Chondrocyte (in vitro differentiated cells): Measurements from ENCODE around the gene SCNN1A. TPM values are rescaled to one million over a fixed set of nuclear protein-coding genes. Genes with fewer than 3 reads are reported as not detected.
A peak's percentile ranks its signal among the peaks of the same experiment; 100 is the strongest.

Experiments used
- DNase-seq: peaks from one replicate; pipeline ENCODE4 v3.0.0; 2021; ENCODE audit warnings: mixed read lengths, low spot score
- H3K27ac Mint-ChIP-seq: one replicate; pipeline ENCODE4 v1.8.0; 2021; ENCODE audit warnings: mild to moderate bottlenecking, moderate library complexity, mixed read lengths; ENCODE audit not compliant: unreplicated experiment
- H3K27me3 Mint-ChIP-seq: 2 replicates; pipeline ENCODE4 v1.8.0; 2021; ENCODE audit warnings: low read depth, mixed read lengths
- H3K36me3 Mint-ChIP-seq: 2 replicates; pipeline ENCODE4 v1.8.0; 2021; ENCODE audit warnings: low read depth, mixed read lengths
- H3K4me1 Mint-ChIP-seq: 2 replicates; pipeline ENCODE4 v1.8.0; 2021; ENCODE audit warnings: low read depth, mild to moderate bottlenecking, mixed read lengths
- H3K4me3 Mint-ChIP-seq: one replicate; pipeline ENCODE4 v1.8.0; 2021; ENCODE audit warnings: mild to moderate bottlenecking, moderate library complexity, mixed read lengths; ENCODE audit not compliant: unreplicated experiment
- H3K9me3 Mint-ChIP-seq: 2 replicates; pipeline ENCODE4 v1.8.0; 2021; ENCODE audit warnings: low read depth, mixed read lengths
- CTCF ChIP-seq: fragments of 200-600 bp; sonication (generic); IDR thresholded peaks from 2 replicates; pipeline ENCODE4 v1.5.0; 2021; ENCODE audit warnings: antibody characterized with exemption, mild to moderate bottlenecking, moderate library complexity
- total RNA-seq: library from RNA; stranded (reverse); gene quantifications from 3 replicates; pipeline ENCODE4 v1.2.1, GENCODE V29; 2021

SCNN1A gene
- total RNA-seq, 1 donor from 2014 or later: 0.87 TPM

DNA sequence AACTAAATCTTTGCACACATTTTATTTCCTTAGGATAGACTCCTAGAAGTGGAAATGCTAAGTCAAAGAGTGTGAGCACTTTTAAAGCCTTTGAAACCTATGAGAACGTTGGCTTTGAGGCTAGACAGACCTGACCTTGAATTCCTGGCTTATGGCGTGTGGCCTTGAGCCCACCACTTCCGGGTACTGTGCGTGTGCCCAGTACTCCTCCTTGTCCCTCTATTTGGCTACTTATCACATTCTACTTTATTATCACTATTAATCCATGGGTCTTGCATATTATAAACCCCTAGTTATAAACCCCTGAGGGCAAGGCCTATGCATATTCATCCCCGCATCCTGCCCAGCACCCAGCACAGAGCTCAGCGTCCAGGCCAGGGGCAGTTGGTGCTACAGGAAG is 43.4 kb upstream of the SCNN1A start:
- Mint-ChIP-seq H3K27me3 (no peaks in the 10 kb centered on the region), H3K9me3 (peaks cover 6% of the 10 kb centered on the region), H3K36me3 (peaks cover 6% of the 10 kb centered on the region), H3K27ac (no peak overlapping the region), H3K4me3 (no peak overlapping the region), H3K4me1 (peaks cover 11% of the 10 kb centered on the region)
- DNase-seq: no peak
- TF ChIP-seq CTCF: no peak

- Mint-ChIP-seq H3K27ac (no peak overlapping the region), H3K4me3 (no peak overlapping the region)
- no peak for TF ChIP-seq CTCF
These were observed 41.2 kb upstream of the SCNN1A start for GRCh38 chr12:6416596-6416995.

DNA sequence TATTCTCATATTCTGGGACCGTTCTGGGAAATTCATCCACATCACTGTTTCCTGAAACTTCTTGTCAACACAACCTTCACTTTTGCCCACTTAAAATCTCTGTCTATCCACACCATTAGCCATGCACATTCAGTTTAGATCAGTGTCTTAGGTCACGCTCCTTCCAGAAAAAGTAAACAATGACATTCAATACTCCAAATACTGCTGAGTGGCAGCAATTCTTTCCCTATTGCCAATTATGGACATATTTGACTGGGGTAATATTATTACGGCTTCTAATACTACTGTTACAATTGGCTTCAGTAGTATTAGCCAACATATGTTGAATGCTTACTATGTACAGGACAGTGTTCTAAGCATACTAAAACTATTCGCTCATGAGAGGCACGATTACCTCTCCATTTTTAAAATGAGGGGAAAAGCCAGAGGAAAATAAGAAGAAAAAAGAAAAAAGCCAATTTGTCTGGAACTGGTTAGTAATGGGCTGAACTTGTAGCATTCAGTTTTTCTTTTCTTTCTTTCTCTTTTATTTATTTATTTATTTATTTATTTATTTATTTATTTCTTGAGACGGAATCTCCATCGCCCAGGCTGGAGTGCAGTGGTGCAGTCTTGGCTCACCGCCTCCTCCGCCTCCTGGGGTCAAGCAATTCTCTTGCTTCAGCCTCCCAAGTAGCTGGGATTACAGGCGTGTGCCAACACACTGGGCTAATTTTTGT is 32.0 kb upstream of the SCNN1A start:
- no peaks in the 10 kb centered on the region for H3K27me3 Mint-ChIP-seq

More at GRCh38 chr12:6416596-6416995, 41.2 kb upstream of the SCNN1A start:
- no peak for DNase-seq
- Mint-ChIP-seq H3K4me1 (peaks cover 8% of the 10 kb centered on the region), H3K36me3 (peaks cover 6% of the 10 kb centered on the region), H3K27me3 (no peaks in the 10 kb centered on the region), H3K9me3 (peaks cover 6% of the 10 kb centered on the region)

GRCh38 chr12:6405963-6406362 is 30.6 kb upstream of the SCNN1A start:
- Mint-ChIP-seq H3K4me1 (no peaks in the 10 kb centered on the region), H3K27ac (peak overlapping the region; percentile 49), H3K27me3 (no peaks in the 10 kb centered on the region), H3K4me3 (no peak overlapping the region), H3K36me3 (peaks cover 4% of the 10 kb centered on the region), H3K9me3 (peaks cover 9% of the 10 kb centered on the region)
- TF ChIP-seq CTCF: no peak
- DNase-seq: no peak

More for the DNA sequence above, 32.0 kb upstream of the SCNN1A start:
- Mint-ChIP-seq H3K9me3 (peaks cover 9% of the 10 kb centered on the region), H3K4me3 (no peak overlapping the region), H3K27ac (no peak overlapping the region), H3K36me3 (peaks cover 4% of the 10 kb centered on the region), H3K4me1 (no peaks in the 10 kb centered on the region)
- DNase-seq: no peak
- no peak for TF ChIP-seq CTCF

GRCh38 chr12:6404390-6404789 is 29.0 kb upstream of the SCNN1A start:
- no peaks in the 10 kb centered on the region for H3K27me3 Mint-ChIP-seq
- H3K4me3 Mint-ChIP-seq: no peak overlapping the region
- H3K9me3 Mint-ChIP-seq: peaks cover 5% of the 10 kb centered on the region
- DNase-seq: no peak
- H3K4me1 Mint-ChIP-seq: no peaks in the 10 kb centered on the region
- H3K36me3 Mint-ChIP-seq: peaks cover 4% of the 10 kb centered on the region
- H3K27ac Mint-ChIP-seq: no peak overlapping the region
- no peak for TF ChIP-seq CTCF
